SW480 (cell line): ENCODE data around the gene EFNA5.
A peak's percentile ranks its signal among the peaks of the same experiment; 100 is the strongest.

Source experiments
- DNase-seq: peaks from one replicate; pipeline ENCODE4 v3.0.0-alpha.2; 2016; ENCODE audit warnings: low spot score

Gene EFNA5

DNA sequence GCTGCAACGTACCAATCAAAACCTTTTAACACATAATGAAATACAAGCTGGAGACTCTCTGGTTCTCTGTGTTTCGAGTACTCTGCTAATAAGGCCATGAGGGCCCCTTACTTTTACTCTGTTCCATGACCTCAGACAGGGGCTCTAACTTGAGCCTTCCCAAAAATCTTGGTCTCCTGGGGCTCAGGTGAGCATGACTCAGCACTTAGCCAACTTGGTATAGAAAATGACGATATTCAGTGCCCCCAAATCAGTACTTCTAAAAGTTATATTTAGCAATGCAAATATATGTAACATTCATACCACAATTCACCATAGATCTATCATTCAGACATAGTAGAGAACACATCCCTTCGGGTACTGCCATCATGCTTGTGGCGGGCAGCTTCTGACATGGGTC, 278.9 kb downstream of the EFNA5 start:
- DNase-seq = no peak

DNA sequence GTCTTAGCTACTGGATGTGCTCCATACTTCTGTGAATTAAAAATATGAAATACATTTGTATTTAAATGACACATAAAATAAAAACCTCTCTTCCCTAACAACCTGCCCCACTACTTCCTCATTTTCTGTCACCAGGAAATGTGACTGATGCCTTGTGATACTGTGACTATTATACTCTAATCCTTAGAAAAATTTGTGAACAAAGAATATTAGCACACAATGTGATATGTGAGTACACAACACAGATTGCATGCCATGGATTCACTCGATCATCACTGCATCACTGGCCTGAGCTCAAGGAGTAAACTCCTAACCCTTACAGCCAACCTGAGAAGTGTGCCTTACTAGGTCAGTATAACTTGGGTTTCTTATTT, 281.0 kb downstream of the EFNA5 start:
- DNase-seq = no peak

DNA sequence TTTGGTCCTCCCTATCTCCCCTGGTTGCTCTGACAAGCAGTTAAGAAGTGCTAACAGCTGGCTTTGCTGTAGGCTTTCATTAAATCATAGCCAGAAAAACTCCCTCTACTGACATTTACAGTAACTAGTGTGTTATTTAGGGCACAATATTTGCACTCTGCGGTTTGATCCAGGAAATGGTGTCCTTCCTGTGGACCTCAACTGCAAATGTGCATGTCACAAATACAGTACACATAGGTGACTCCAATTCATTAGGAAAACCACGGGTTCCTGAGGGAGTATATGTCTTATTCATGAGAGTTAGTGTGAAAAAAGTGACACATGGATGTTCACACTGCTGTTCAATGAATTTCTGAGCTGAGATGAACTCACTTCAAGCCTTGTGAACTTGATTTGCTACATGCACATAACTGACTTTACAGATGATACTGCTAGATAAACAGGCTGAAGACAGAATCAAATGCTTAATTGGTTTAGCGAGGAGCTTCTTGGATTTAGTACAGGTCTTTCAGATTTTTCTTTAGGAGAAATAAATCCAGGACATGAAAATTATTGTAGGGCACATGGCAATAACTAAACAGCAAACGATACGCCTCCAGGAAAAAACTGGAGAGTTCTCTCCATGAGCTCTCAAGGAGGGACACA, 281.5 kb downstream of the EFNA5 start:
- DNase-seq = peak; percentile 91

DNA sequence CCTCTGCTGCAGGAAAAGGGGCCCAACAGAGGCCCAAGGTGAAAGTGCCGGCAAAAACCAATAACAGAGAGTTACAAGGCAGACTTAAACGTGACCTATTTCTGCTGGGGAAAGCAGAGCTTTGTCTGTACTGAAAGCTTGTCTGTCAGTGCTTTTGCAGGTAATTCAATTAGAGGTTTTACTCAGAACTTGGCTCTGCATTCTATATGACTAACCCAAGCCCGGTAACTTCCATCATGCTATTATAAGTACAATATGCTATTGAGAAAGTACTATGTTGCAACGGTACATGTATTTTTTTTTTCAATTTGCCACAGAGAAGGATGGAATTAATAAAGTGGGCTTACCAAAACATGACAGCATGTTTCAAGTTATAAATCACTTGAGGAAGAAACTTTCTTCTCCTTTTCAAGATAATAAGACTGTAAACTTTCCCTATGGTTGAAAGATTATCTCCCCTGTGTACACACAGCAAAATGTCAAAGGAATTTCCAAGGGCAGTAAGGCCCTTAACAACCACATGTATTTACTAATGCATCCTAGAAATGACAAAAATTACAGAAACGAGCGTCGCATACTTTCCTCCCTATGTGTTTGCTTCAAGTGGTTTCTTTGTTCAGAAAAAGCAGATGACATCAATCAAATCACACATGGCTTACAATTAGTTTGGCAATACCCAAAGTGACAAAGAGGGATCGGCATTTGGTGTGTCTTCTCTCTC, 282.4 kb downstream of the EFNA5 start:
- DNase-seq = peak; percentile 71

DNA sequence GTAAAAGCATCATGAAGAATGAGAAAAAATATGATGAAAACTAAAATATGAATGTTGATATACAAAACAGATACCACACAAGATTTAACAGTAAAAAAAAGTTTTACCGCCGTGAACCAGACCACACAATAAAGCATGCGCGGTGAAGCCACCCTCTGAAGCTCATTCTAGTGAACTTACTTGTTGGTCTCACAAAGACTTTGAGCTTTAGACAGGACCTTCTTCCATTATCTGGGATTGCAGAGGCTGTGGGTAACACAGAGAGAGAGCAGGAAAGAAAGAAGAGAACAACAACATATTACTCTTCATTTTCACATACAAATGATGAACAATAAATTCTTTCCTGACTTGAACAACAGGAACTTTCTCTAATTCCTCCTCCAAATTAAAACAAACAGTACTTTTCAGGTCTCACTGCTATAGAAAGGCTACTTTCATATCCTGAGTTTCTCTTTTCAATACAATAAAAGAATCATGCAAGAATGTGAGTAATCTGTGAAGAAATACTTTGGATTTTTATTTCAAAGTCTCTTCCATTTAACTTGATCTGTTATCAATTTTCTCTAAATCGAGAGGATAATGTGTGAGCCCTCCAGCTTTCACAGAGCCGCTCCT, 283.1 kb downstream of the EFNA5 start:
- no peak for DNase-seq

DNA sequence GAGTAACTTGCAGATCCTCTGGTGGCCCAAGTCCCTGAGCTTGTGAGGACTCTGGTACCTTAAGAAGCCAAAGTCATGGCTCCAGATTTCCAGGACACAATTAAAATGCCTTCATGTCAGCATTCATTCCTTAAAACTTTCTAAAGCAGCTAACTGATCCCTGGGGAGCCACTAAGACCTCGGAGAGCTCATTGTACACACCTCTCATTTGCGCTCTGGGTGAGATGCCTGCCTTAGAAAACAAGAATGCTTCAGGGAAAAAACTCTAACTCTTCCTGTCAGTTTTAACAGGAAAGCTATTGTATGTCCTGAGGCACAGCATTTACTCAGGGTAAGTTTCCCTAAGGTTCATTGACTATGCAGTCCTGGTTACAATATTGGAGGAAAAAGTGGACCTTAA, 285.0 kb downstream of the EFNA5 start:
- DNase-seq = no peak

DNA sequence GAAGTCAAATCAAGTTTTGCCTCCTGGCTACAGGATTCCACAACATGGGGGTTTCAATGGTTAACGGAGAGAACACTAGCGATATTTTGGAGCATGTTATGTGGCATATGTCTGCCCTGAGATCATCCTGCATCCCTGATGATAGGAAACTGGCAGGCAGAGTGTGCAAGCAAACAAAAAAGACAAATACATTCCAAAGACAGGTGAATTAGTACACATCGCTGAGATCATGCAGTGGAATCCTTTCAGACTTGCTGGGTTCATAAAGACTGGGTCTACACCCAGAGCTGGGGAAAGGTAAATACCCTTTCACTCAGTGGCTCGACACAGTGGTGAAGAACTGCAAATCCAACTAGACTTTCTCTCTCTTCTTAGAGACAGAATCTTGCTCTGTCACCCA, 286.5 kb downstream of the EFNA5 start:
- no peak for DNase-seq

DNA sequence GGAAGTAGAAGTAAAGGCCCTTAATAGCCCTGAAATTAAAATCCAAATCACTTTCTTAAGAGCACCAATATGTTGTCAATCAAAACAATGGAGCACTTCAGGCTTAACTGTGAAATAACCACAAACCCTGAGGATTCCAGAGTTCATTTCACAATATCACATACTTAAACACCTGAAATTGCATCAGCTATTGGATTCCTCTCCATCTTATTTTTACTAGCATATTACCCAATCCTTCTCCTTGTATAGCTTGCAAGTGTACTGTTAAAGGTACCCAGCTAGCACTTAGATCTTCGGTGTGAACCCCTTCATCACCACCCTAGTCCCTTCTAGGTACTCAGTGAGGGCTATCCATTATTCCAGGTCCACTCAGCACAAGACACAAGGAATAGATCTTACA, 287.3 kb downstream of the EFNA5 start:
- no peak for DNase-seq

DNA sequence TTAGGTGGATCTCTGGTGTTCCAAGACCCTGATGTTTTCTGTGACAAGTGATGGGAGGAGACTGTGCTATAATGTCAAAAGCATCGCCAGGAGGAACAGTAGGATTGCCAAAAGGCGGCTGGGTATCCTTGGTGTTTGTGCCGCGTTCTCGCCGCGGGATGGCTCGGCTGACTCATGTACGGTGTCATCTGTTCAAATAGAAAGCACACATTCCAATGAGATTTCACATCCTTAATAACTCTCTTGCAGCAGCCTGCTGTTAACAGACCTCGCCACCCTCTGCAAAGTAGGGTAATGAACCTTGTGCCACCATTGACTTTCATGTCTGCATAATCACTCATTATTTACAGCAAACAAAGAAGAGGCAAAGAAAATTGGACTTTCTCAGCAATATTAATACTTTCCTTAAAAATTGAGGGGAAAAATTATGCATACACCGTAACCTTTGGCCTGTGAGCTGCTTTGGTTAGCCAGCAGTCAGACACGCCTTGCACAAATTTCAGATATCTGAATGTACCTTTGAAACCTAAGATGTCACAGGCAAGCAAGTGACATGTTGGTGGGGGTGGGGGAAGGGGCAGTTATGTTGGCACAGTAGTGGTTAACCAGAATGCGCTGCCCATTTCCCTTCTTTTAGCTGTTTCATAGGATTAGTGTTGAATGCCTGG, 289.4 kb downstream of the EFNA5 start:
- DNase-seq = peak; percentile 93

DNA sequence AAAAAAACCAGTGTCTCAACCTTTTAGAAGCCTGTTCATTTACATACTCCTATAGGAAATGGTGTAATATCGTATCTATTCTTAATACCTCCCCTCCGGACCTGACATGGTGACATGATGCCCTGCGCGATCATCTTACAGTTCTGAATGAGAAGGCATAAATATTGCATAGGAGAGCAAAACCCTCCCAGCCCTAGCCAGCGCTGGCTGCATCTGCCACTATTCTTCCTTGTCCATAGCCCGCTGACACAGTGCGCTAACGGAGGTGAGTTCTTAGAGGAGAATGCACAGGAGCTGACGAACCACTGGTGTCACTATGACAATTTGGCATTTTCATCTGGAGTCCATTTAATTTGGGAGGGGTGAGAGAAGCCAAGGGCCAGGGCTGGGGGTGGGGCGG, 290.1 kb downstream of the EFNA5 start:
- DNase-seq = peak; percentile 46

DNA sequence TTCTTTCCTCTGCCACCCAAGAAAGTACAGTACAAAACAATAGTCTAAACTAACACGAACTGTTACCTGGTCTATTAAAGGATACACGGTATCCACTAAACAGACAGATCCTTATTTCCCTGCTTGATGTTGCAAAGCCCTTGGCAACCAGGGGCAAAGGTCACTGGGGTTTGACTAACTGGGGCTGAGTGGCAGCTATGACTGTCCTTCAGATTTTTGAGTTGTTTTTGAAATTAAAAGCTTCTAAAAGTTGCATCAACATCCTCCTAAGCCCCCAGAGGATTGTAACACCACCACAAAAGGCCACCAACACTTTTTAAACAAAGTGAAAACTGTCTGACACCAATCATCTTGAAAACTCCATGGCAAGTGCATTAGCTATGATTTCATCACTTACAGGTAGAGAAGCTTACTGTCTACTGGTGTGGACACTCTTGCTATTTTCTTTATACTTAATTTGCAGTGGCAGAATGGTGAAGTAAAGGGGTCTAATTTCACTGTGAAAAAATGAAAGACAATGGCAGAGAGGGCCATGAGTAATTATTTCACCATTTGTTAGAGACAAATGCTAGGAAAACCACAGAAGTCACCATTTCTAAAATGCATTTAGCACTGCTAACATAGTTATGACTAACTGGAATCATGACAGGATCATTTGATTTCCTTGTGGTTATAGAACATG, 292.4 kb downstream of the EFNA5 start:
- peak; percentile 33 for DNase-seq

DNA sequence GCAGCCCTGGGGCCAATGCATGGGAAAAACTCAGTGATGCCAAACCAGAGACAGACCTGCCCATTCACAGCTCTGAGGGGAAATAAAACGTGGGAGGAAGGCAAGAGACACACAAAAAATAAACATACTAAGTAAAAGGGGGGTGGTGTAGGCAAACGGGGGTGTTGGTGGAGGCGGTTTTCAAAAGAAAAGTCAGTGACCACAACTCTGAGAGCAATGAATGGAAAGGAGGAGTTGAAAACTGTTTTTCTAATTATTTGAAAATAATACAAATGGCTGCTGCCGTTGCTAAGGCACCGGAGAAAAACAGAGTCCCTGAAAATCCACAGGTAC, 293.5 kb downstream of the EFNA5 start:
- no peak for DNase-seq

DNA sequence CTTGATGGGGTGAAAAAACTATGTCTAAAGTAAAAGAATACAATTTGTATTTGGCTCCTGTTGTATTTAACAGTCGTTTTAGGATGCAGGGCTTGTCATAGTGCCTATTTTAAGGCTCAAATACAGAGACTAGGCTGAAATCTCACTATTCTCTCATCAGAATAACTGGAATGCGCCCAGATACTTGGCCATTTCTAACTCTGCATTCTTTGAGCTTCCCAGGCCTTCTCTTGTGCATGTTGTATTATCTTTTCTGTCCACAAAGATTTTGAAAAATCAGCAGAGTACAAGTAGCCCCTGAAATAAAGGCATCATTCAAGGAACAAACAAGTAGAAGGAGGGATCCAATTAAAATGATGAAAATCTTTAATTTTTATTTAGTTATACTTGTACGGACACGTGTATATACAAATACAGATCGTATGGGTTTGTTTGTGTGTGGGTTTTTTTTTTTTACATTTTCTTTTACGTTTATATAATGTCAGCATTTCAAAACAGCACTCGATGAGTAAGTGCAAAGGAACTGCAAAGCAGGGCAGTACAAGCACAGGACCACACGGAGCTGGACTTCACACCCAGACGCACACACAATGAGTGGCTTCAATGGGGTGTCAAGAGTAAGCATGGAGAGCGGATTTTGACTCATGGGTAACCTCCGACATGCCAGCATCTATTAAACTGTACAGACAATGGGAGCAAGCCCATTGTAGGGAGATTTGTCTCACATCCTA, 294.0 kb downstream of the EFNA5 start:
- DNase-seq = no peak

DNA sequence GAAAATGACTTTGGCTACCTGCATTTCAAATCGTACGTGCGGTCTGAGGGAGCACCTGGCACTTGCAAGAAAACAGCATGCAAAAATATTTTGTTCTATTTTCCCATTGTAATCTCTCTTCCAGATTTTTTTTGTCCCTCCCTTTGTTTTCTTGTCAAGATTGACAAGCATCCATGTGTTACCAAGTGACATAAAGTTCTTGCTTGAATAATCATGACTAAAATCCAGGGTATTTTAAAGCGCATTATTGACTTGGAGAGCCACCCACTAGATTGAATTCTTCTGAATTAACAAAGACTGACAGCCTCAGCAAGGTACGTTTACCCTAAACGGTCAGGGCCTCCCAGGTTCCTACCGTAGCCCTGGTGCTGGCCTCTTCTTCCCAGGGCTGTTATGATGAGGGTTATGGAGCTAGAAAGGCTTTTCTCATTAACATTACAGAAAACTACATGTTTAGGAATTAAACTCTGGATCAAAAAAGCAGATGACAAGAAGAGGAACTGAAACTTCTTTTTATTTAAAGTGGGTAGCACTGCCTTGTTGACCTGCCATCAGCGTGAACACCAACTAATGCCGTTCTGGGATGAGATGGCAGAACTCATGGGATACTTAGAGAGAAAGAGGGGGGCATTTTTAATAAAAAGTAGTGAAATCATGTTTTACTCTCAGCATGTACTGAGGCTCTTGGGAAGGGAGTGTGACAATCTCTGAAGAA, 297.0 kb downstream of the EFNA5 start:
- no peak for DNase-seq

DNA sequence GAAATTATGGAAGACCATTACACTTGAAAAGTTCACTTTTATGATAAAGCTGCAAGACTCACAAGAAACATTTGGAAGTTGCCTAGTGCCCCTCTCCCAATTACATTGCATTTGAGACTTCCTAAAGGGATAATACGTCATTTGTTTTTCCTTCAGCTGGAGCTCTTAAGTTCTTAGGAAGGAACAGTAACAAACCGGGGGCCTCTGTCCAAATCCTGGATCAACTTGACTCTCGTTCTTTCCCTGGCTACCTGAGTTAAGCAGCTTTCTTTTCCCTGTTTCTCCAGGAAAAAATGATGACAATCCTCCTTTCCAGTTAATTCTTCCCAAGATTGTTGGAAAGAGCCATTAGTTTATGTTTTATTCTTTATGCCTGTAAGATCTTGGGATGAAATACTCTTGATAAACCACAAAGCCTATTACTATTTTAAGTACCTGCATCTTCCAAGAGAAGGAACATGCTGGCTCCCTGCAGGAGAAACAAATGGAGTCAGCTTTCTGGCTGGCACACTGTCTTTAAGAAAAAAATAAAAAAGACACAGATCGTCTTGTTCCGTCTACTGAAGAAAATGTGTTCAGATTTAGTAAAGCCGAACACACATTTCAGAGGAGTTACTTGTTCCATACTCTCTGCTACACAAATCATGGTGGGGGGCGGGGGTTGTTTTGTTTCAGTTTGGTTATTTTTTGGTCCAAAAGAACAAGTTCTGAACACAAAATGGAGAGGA, 297.9 kb downstream of the EFNA5 start:
- no peak for DNase-seq

DNA sequence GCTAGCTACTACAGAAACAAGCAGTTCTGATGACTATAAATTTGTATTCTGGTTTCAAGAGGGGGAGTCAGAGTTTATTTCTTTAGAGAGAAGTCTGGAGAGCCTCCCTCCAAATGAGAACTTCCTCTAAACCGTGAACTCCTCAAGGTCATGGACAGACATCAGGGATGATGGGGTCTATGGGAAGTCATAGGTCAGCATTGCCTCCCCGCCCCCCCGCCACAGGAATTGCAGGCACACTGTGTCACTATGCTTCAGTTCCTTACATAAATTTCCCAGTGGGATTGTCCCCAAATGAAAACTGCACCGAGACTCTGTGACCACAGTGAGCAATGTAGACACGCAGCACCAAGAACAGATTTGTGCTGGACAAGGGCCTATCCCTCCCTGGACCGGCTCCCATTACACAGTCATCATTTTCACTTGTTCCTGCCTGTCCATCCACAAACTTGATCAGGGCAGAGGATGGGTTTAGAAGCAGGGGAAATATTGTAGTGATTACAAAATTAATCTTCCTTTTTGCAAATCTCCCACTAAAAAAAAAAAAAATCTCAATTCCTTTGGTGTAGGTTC, 300.3 kb downstream of the EFNA5 start:
- DNase-seq = no peak

DNA sequence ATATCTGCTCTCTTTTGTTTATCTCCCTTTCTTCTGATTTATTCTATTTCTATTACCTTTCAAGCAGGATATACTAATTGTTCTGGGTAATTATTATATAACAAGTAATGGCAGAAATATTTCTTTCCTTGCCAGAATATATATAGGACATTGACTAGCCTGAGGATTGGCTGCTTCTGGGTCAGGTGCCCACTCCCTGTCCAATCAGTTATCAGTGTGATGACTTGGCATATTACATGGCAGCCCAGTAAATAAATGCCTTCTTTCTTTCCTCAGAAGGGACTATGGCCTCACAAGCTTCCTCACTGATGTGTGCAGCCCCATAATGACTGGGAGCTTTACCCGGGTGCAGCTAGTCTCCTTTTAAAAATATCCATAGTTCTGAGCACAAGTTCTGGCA, 301.1 kb downstream of the EFNA5 start:
- no peak for DNase-seq

DNA sequence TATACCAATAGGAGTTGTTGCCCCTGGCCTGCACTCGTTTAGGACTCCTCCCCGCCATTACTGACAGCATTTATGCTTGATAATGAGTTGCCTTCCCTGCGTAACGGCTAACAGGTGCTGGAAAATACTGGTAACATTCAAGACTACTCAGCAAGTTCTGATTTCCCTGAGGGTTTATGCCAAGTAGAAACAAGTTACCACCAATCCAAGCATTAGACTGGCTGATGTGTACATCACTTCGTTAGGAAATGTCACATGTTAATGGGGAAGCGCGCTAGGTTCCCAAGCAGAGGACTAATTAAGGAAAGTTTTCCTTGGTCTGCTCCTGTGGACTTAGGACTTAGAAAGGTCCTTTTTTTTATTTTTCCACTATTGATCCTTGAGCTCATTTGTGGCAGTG, 302.1 kb downstream of the EFNA5 start:
- no peak for DNase-seq

DNA sequence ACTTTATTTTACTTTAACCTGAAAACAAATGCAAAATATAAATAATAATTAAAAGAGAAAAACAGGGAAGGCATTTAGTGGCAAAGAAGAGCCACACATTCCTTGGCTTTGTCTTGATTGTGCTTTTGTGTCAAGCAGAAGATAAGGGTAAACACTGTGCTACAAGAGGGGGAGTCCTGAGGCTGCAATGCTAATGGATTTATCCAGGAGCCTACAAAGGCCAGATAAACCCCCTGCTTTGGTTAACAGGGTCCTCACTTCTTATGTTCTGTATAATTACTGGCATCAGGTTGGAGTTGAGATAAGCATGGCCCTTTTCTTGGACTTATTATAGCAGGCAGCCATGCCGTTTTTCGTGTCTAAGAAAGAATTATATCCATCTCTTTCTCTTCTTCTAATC, 302.8 kb downstream of the EFNA5 start:
- no peak for DNase-seq

DNA sequence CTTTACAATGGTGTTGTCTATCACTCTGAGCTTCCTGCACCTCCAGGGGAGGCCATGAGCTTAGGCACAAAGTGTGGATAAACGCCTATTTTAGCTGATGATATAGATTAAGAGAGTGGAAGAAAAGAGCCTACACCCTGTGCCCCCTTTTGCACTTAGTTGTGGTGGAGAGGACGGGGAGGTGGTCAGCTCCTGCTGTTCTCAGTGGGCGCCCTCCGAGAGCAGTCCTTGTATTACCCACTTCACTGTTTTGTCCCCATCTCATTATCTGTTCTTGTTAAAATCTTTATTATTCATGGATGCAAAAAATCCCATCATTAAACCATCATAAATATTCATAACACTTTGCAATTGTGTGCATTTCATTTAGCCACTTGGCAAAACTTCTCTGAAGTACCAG, 303.3 kb downstream of the EFNA5 start:
- DNase-seq = no peak
